GM18951 (cell line): ENCODE data around the gene ZNF816.
"Not testable (repeated sequence)": the region's sequence is repeated elsewhere in the genome, so short reads cannot be mapped to it uniquely, and the experiment has no call there.

Source experiments
- POLR2A ChIP-seq: IDR thresholded peaks from 4 replicates; pipeline ENCODE4 v1.6.1; 2011; ENCODE audit warnings: mild to moderate bottlenecking; ENCODE audit not compliant: insufficient read length, insufficient read depth; ENCODE audit errors: extremely low read depth
- in situ Hi-C: fragments of 300-500 bp; cut with MboI; formaldehyde crosslinking; loops from one replicate; pipeline ENCODE4 v1.12.0; 2022; ENCODE audit warnings: low sequenced_read_pairs, mixed read lengths, inconsistent platforms; ENCODE audit not compliant: unreplicated experiment

Gene ZNF816

DNA sequence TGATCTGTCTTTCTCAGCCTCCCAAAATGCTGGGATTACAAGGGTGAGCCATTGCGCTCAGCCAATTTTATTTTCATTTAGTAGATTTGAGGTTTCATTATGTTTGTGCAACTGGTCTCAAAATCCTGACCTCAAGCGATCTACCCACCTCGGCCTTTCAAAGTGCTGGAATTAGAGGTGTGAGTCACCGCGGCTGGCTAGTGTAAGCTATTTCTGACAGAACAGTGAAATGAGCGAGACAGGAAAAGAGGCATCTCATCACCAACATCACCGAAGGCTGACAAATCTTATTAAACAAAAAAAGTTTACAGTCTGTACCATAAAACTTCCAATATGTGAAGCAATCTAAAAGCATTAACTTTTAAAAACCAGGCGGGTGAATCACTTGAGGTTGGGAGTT, 27.2 kb downstream of the ZNF816 start:
- in situ Hi-C loops, result no loop called here
- TF ChIP-seq POLR2A, result no peak

DNA sequence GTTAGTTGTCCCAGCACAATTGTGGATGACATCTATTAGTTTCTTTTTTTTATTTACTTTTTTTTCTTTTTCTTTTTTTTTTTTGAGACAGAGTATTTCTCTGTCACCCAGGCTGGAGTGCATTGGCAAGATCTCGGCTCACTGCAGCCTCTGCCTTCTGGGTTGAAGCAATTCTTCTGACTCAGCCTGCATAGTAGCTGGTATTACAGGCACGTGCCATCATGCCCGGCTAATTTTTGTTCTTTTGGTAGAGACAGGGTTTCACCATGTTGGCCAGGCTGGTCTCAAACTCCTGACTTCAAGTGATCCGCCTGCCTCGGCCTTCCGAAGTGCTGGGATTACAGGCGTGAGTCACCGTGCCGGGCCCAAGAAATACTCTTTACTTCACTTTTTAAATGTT, 38.0 kb downstream of the ZNF816 start:
- in situ Hi-C loops, result not testable (repeated sequence)

DNA sequence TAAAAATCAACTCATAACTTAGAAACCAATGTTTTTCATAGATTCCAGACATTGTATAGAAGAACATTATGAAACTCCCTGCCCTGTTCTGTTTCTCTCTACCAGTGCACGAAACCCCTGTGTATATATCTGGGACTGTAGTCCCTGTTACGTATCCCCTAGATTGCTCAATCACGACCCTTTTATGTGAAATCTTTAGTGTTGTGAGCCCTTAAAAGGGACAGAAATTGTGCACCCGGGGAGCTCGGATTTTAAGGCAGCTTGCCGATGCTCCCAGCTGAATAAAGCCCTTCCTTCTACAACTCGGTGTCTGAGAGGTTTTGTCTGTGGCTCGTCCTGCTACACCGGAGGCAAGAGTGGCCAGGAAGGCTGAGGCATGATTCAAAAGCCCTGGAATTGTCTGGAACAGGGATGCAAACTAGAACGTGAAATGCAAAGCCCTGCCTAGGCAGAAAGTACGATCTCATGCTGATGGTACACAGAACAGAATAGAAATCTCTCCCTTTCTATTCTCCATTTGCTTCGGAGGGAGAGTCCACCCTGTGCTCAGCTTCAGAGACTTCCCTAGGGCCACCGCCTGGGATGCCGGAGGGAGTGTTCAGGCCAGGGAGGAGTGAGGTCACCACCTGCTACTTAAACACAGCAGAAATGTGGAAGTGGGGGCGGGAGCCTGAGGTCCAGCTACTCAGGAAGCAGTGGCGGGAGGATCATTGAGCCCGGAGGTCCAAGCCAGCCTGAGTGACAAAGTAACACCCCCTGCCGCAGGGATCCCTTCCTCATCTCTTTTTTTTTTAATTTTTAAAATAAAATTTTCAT, 38.7 kb downstream of the ZNF816 start:
- no peak for TF ChIP-seq POLR2A
- in situ Hi-C loops, result no loop called here

DNA sequence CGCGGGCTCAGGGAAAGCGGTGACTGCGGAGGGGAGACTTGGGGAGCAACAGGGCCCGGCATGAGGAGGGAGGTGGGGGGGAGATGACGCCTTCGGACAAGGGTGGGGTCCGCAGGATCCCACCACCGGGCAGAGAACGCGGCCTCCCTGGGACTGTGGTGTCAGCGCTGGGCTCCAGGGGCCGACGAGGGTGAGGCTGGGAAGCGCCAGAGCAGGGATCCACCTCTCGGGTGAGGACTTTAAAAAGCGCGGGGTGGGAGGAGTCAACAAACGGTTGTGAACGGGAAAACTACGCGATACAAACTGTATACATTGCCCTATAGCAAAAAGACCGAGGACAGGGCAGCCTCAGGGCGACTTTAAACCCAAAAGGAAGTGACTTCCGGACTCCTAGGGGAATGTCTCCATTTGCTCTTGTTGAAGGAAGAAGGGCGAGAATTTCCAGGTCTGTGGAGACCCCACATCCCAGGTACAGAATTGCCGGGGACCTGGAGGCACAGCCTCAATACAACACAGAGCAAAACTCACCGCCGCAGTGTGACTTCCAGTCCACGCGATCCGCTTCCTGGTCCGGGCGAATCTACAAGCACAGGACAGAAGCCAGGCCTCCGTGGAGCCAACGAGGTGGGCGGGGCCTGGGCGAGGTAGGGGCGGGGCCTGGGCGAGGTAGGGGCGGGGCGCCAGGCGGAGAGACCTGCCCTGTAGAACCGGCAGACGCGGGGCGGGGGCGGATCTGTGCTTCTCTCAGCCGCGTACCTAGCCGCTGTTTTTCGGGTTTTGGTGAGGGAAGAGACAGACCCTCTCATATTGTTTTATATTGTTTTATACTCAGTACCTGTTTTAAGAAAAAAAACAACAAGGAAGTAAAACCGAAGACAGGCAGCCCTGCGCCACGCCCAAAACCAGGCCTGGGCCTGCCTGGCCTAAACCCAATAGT, 39.6 kb downstream of the ZNF816 start, which contains the start of gene ZNF888:
TSS of gene ZNF888 (minus strand) at position 588 of the 937 bp plus-strand sequence. CDS start 5,555 bp downstream, outside the sequence.
- in situ Hi-C loops, result no loop called here
- TF ChIP-seq POLR2A, result peak; percentile 82

DNA sequence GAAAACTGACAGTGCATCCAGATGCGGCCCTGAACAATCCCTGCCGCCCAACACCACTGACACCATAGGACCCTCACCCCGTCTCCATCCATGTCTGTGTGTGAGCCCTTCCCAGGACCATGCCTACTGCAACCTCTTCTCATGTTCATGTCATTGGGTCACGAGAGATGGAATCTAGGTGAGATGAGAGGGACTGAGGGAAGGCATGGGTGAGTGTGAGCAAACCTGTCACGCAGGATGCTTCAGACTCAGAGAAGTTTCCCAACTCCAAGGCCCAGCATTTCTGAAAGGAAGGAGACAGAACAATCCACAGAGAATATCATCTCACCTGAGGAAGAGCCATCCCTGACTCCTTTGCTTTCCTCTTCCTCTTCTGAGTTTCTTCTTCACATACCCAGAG, 45.1 kb downstream of the ZNF816 start:
- TF ChIP-seq POLR2A, result no peak
- in situ Hi-C loops, result no loop called here

GRCh38 chr19:52910648-52911047, 52.0 kb downstream of the ZNF816 start:
- in situ Hi-C loops, result no loop called here
- no peak for TF ChIP-seq POLR2A

DNA sequence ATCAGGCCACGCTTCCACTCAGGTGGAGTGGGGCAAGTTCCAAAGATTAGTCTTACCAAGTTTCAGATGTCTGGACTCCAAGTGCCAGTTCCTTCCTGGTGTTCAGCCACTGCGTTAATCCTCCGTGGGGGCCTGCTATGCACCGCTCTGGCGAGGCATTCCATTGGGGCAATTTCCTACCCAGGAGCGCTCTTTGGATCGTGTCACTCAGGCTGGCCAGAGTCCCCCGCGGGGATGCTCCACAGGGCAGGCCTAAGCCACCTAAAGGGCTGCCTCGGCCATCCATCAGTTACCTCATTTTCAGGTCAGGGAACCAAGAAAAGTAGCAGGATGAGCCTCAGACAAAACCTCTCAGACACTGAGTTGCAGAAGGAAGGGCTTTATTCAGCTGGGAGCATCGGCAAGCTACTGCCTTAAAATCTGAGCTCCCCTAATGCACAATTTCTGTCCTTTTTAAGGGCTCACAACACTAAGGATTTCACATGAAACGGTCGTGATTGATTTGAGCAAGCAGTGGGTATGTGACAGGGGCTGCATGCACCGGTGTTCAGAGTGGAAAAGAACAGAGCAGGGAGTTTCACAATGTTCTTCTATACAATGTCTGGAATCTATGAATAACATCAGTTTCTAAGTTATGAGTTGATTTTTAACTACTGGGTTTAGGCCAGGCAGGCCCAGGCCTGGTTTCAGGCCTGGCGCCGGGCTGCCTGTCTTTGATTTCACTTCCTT, 58.5 kb downstream of the ZNF816 start:
- in situ Hi-C loops, result not testable (repeated sequence)

- in situ Hi-C loops, result no loop called here
- TF ChIP-seq POLR2A, result no peak
These were observed 60.8 kb downstream of the ZNF816 start for GRCh38 chr19:52901842-52902241.
